LNCAP (cell line): ENCODE measurements around the gene PRSS12.

Source experiments
- CTCF ChIP-seq: fragments of 450-650 bp; IDR thresholded peaks from 2 replicates; pipeline ENCODE4 v1.5.1; 2017; ENCODE audit warnings: mild to moderate bottlenecking

The PRSS12 gene

DNA sequence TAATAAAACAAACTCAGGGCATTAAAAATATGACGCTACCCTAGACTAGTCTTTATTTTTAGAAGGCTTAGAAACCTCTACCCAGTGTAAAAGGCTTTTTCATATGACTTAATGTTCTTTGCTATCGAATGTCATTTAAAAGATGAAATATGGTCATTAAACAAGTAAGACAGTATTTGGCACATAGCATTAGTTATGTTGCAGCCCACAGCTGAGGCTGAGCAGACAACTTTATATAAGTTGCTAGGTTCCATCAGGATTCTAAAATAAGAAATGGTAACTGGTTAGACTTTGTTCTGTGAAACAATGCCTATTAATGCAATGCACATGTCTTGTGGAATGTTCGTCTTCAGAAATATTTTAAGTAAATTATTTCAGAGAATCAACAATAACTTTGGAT, 10.4 kb upstream of the PRSS12 start:
- TF ChIP-seq CTCF = no peak

GRCh38 chr4:118361192-118361591, 8.4 kb upstream of the PRSS12 start:
- TF ChIP-seq CTCF = no peak

GRCh38 chr4:118360106-118360505, 7.3 kb upstream of the PRSS12 start:
- no peak for TF ChIP-seq CTCF

DNA sequence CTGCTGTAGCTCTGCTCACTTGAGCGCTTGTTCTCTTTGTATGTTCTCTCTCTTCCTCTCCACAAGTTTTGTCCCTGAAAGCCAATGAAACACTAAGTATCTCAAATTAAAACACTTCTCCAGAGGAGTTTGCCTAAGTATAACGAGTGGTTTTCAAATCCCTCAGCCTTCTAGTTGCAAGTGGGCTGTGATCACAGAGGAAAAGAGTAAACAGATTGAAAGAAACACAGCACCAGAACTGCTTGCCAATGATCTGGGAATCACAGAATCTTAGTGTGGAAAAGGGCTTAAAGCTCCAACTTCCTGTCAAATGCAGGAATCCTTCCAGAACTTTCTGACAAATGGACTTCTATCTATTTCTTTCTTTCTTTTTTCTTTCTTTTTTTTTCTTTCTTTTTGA, 4.8 kb upstream of the PRSS12 start:
- TF ChIP-seq CTCF = no peak

DNA sequence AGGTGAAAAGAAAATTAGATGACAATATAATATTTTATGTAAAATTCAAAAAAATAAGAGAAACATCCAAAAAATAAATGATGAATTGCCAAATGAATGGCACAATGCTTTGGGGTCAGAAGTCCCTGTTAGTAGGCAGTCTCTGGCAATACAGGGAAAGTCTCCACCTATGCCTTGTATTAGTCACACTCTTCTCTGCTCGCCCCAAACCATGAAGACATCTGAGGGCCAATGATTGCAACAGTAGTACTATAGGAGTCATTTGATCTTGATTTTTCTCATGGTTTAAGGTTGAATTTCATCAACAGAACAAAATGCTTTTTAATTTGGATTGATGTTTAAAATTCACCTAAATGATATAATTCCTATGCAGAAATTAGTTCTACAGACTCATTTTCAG, 3.9 kb upstream of the PRSS12 start:
- TF ChIP-seq CTCF = no peak

DNA sequence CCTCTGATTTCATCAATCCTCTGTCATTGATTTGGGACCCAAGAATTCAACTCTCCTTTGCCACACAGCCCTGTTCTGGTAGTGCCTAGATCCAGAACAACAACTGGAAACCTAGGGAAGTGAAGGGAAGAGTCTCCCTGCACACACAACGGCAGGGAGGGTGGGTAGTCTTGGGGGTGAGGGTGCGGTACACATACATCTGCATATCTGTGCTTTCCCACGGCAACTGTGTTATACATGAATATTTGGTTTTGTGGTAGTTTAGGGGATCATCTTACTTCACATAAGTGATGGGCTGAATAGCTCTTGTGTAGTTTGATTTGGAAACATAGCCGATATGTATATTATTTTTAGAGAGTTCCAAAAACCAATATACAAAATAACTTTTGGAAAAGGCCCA, 3.3 kb upstream of the PRSS12 start:
- TF ChIP-seq CTCF = no peak

- no peak for TF ChIP-seq CTCF
Measured at GRCh38 chr4:118354913-118355312, 2.1 kb upstream of the PRSS12 start.

DNA sequence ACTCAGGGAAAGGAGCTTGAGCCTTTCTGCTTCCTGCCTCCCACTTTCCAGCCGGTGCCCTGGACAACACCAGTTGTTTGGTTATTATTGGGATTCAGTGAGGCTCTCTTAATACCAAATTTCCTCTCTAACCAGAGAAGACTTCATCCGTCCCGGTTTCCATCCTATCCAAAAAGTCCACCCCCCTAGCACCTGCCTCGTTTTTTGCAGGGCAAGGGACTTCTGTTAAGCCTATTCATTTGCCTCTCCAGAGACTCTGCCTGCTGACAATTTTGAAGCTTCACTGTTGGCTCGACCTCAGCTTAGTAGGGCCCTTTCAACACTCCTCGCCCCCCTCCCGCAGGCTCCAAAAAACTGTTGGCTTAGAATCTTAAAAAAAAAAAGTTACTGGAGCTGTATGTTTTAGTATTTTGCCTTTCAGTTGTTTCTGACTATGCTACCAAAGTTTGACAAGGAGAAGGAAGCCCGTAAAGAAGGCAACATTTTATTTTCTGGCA, 779 bp upstream of the PRSS12 start:
- TF ChIP-seq CTCF = no peak
